ENCODE measurements around the gene SWSAP1.
"Not testable (repeated sequence)": the region's sequence is repeated elsewhere in the genome, so short reads cannot be mapped to it uniquely, and the experiment has no call there.

SWSAP1 gene

DNA sequence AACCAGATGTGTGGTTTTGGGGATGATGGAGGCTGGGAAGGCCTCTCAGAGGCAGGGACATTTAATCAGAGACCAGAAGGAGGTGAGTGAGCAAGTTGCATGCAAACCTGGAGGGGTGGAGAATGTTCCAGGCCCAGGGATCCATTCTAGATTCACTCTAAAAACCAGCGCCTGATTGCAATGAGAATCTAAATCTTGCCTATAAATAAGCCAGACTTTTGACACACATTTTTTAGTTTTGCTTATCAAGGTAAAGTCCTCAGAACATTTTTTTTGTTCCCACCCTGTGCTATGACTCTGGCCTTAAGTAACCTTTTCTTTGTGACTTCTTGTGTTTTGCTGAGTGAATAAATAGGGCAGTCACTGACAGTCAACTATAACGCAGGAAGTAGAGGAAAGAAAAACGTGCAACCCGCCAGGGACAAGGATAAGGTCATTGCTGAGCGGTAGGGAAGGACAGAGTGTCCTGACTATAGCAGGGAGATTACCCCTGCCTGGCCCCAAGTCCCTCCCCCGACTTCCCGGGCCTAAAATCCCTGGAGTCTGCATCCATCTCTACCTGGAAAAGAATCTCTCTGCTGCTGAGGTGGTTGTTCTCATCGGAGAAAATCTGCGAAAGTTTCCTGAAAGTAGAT, 30.2 kb downstream of the SWSAP1 start:
- Histone ChIP-seq H3K36me3 (ENCODE audit: insufficient read depth, low read depth, low read length) (peaks cover 17% of the 10 kb centered on the region; the same call in 1 of the 2 replicates), H3K9ac (ENCODE audit: low read depth, low read length) (no peak overlapping the region), H3K4me1 (ENCODE audit: insufficient read depth, low read length) (no peaks in the 10 kb centered on the region), H3K9me3 (ENCODE audit: insufficient read depth, low read depth, low read length) (no peaks in the 10 kb centered on the region), H3K27me3 (ENCODE audit: insufficient read depth, low read length) (0 out of 2 replicates have a peak, but pooled peaks cover 5% of the 10 kb centered on the region), H3K27ac (ENCODE audit: low read length) (no peak overlapping the region), H3K4me3 (ENCODE audit: low read length) (no peak overlapping the region)

DNA sequence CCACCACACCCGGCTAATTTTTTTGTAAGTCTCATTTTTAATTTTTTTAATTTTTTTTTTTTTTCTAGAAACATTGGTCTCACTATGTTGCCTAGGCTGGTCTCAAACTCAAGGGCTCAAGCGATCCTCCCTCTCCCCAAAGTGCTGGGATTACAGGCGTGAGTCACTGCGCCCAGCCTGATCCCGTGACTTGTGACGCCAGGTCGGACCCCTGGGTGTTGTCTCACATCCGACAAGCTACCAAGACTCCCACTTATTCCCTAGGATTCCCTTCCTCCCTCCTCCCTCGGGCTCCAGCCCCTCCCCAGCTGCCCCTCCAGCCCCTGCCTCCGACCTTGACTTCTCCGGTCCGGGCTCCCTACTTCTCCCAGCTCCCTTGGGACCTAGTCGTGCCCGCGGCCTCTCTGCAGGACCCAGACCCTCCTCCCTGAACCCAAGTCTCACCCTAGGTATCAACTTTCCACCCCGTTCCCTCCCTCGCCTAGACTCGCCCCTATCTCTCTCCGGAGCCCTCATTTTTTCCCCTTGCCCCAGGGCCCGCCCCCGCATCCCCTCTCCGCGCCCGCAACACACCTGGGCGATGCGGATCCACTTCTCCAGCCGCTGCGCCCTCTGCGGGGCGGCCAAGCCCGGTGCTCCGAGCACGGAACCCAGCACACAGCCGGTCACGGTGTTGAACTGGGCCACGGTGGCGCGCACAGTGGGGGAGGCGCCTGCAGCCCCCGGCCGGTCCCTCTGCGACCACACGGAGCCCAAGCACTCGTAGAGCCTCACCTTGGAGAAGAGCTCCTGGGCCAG, 31.6 kb downstream of the SWSAP1 start:
- Histone ChIP-seq H3K4me1 (ENCODE audit: insufficient read depth, low read length) (no peaks in the 10 kb centered on the region), H3K4me3 (ENCODE audit: low read length) (peak overlapping the region; percentile 56; the same call in 1 of the 2 replicates), H3K9me3 (ENCODE audit: insufficient read depth, low read depth, low read length) (no peaks in the 10 kb centered on the region), H3K9ac (ENCODE audit: low read depth, low read length) (peak overlapping the region; percentile 27; the same call in 1 of the 2 replicates), H3K27ac (ENCODE audit: low read length) (no peak overlapping the region), H3K27me3 (ENCODE audit: insufficient read depth, low read length) (0 out of 2 replicates have a peak, but pooled peaks cover 5% of the 10 kb centered on the region), H3K36me3 (ENCODE audit: insufficient read depth, low read depth, low read length) (peaks cover 17% of the 10 kb centered on the region; the same call in 1 of the 2 replicates)

DNA sequence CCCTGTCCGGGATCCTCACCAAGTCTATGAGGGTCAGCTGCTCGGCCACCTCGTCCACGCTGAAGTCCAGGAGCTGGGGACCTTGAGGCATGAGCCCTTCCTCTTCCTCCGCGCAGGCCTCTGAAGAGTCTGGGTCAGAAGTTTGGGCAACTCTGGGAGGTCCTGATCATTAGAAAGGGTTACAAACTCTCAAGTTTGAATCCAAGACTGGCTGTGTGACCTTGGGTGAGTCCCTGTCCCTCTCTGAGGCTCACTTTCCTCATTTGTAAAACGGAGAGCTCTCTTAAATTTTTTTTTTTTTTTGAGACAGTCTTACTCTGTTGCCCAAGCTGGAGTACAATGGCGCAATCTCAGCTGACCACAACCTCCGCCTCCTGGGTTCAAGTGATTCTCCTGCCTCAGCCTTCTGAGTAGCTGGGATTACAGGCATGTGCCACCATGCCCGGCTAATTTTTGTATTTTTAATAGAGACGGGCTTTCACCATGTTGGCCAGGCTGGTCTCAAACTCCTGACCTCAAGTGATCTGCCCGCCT, 32.3 kb downstream of the SWSAP1 start:
- Histone ChIP-seq H3K4me3 (ENCODE audit: low read length) (peak overlapping the region; percentile 56; the same call in 1 of the 2 replicates), H3K36me3 (ENCODE audit: insufficient read depth, low read depth, low read length) (peaks cover 21% of the 10 kb centered on the region; the same call in 1 of the 2 replicates)
- H3K9ac ChIP-seq (ENCODE audit: low read depth, low read length); H3K27ac ChIP-seq (ENCODE audit: low read length); H3K4me1 ChIP-seq (ENCODE audit: insufficient read depth, low read length); H3K27me3 ChIP-seq (ENCODE audit: insufficient read depth, low read length); H3K9me3 ChIP-seq (ENCODE audit: insufficient read depth, low read depth, low read length): not testable (repeated sequence)

DNA sequence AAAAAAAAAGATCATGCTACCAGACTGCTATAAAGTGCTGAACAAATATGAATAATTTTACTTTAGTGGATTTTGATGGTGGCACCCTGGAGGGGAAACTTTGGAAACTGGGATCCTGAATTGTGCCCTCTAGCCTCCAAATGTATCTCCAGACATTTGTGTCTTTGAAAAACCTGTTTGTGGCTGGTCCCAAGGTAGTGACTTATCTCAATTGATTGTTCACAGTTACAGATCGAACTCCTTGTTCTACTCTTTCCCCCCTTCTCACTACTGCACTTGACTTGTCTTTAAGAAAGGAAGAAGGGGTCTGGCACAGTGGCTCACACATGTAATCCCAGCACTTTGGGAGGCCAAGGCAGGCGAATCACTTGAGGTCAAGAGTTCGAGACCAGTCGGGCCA, 34.1 kb downstream of the SWSAP1 start:
- H3K36me3 ChIP-seq (ENCODE audit: insufficient read depth, low read depth, low read length), result peaks cover 15% of the 10 kb centered on the region; the same call in 1 of the 2 replicates
- 0 out of 2 replicates have a peak, but pooled peaks cover 5% of the 10 kb centered on the region for H3K27me3 ChIP-seq (ENCODE audit: insufficient read depth, low read length)
- no peaks in the 10 kb centered on the region for H3K4me1 ChIP-seq (ENCODE audit: insufficient read depth, low read length)

DNA sequence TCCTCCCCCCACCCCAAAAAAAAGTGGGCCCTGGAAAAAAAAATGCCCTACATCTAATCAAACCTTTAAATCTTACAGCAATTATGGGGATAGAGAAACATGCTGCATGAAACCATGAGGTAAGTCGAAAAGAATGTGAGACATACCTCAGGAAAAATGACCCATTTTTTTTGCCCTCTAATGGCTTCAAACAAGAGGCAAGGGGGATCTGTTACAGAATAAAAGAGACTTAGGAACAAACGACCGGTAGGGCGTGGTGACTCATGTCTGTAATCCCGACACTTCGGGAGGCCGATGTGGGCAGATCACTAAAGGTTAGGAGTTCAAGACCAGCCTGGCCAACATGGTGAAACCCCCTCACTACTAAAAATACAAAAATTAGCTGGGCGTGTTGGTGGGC, 36.2 kb downstream of the SWSAP1 start:
- Histone ChIP-seq H3K4me3 (ENCODE audit: low read length) (no peak overlapping the region), H3K36me3 (ENCODE audit: insufficient read depth, low read depth, low read length) (peaks cover 7% of the 10 kb centered on the region), H3K27ac (ENCODE audit: low read length) (no peak overlapping the region), H3K4me1 (ENCODE audit: insufficient read depth, low read length) (no peaks in the 10 kb centered on the region), H3K9me3 (ENCODE audit: insufficient read depth, low read depth, low read length) (no peaks in the 10 kb centered on the region), H3K27me3 (ENCODE audit: insufficient read depth, low read length) (0 out of 2 replicates have a peak, but pooled peaks cover 5% of the 10 kb centered on the region), H3K9ac (ENCODE audit: low read depth, low read length) (no peak overlapping the region)

More for the DNA sequence above, 34.1 kb downstream of the SWSAP1 start:
- H3K9ac ChIP-seq (ENCODE audit: low read depth, low read length), result no peak overlapping the region
- no peaks in the 10 kb centered on the region for H3K9me3 ChIP-seq (ENCODE audit: insufficient read depth, low read depth, low read length)
- H3K4me3 ChIP-seq (ENCODE audit: low read length), result no peak overlapping the region
- H3K27ac ChIP-seq (ENCODE audit: low read length), result no peak overlapping the region

DNA sequence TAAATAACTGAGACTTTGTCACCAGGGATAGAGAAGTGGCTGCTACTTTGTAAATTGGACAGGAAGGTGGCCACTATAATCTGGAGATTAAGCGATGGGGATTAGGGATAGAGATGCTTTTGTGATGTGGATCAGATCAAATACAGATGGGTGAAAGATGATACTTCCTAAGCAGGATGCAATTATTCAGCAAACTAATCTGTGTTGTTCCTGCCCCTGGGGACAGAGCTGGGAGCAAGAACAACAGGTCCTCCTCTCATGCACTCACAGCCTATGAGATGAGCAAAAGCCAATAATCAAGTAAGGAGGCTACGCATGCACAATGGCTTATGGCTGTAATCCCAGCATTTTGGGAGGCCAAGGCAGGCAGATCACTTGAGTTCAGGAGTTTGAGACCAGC, 40.1 kb downstream of the SWSAP1 start:
- Histone ChIP-seq H3K9ac (ENCODE audit: low read depth, low read length) (no peak overlapping the region), H3K4me1 (ENCODE audit: insufficient read depth, low read length) (no peaks in the 10 kb centered on the region), H3K9me3 (ENCODE audit: insufficient read depth, low read depth, low read length) (no peaks in the 10 kb centered on the region), H3K4me3 (ENCODE audit: low read length) (no peak overlapping the region), H3K27me3 (ENCODE audit: insufficient read depth, low read length) (peaks cover 18% of the 10 kb centered on the region), H3K27ac (ENCODE audit: low read length) (no peak overlapping the region), H3K36me3 (ENCODE audit: insufficient read depth, low read depth, low read length) (peaks cover 5% of the 10 kb centered on the region)

DNA sequence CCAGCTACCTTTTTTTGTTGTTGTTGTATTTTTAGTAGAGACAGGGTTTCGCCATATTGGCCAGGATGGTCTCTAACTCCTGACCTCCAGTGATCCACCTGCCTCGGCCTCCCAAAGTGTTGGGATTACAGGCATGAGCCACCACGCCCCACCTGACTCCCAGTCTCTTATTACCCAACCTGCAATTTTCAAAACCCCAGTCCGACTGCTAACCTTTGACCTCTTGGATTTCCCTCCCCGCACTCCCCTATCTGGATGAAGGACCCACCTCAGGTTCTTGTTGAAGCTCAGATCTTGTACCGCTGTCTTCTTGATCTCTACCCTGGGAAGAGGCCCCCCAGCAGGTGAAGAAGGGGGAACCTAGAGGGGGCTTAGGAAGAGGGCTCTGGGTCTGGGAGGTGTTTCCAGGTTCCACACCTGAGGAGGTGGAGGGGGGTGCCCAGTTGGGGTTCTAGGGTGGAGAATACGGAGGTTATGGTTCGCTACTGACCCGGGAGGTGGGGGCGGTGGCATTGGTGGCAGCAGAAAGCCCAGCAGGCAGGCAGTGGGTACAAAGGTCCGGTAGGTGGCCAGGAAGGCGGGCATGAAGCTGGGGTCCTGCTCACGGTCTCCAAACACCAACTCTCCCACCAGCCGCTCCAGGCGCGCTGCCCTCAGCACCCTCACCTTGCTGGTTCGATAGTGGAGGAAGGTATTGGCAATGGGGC, 42.0 kb downstream of the SWSAP1 start:
- Histone ChIP-seq H3K27me3 (ENCODE audit: insufficient read depth, low read length) (peaks cover 38% of the 10 kb centered on the region), H3K4me1 (ENCODE audit: insufficient read depth, low read length) (no peaks in the 10 kb centered on the region; the same call in 1 of the 2 replicates), H3K4me3 (ENCODE audit: low read length) (no peak overlapping the region), H3K9me3 (ENCODE audit: insufficient read depth, low read depth, low read length) (no peaks in the 10 kb centered on the region), H3K36me3 (ENCODE audit: insufficient read depth, low read depth, low read length) (peaks cover under 1% of the 10 kb centered on the region; the same call in 1 of the 2 replicates), H3K9ac (ENCODE audit: low read depth, low read length) (no peak overlapping the region), H3K27ac (ENCODE audit: low read length) (no peak overlapping the region)

DNA sequence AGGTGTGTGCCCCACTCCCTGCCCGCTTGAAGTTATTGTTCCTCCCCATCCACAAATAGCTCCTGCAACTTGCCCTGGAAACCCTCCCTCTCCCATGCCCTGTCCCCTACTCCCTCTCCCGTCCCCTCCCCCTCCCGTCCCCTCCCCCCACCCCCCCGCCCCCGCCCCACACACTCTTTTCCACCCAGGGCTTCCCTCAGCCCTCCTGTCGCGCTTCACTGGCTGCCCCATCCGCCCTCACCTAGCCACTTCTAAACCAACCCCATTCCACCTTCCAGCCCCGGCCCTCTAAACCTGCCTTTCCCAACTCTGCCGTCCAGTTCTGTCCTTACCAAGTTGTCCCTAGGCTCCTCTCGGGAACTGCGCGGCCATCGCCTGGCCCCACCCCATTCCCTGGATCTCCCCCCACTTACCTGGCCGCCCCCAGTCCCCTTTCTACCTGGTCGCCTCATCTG, 43.7 kb downstream of the SWSAP1 start:
- peak overlapping the region; percentile 91 for H3K4me3 ChIP-seq (ENCODE audit: low read length)
- H3K36me3 ChIP-seq (ENCODE audit: insufficient read depth, low read depth, low read length), result no peaks in the 10 kb centered on the region; the same call in 1 of the 2 replicates
- H3K4me1 ChIP-seq (ENCODE audit: insufficient read depth, low read length), result no peaks in the 10 kb centered on the region; the same call in 1 of the 2 replicates
- H3K9me3 ChIP-seq (ENCODE audit: insufficient read depth, low read depth, low read length), result no peaks in the 10 kb centered on the region
- peak overlapping the region; percentile 84; the same call in 1 of the 2 replicates for H3K9ac ChIP-seq (ENCODE audit: low read depth, low read length)
- H3K27ac ChIP-seq (ENCODE audit: low read length), result no peak overlapping the region
- H3K27me3 ChIP-seq (ENCODE audit: insufficient read depth, low read length), result peaks cover 54% of the 10 kb centered on the region

DNA sequence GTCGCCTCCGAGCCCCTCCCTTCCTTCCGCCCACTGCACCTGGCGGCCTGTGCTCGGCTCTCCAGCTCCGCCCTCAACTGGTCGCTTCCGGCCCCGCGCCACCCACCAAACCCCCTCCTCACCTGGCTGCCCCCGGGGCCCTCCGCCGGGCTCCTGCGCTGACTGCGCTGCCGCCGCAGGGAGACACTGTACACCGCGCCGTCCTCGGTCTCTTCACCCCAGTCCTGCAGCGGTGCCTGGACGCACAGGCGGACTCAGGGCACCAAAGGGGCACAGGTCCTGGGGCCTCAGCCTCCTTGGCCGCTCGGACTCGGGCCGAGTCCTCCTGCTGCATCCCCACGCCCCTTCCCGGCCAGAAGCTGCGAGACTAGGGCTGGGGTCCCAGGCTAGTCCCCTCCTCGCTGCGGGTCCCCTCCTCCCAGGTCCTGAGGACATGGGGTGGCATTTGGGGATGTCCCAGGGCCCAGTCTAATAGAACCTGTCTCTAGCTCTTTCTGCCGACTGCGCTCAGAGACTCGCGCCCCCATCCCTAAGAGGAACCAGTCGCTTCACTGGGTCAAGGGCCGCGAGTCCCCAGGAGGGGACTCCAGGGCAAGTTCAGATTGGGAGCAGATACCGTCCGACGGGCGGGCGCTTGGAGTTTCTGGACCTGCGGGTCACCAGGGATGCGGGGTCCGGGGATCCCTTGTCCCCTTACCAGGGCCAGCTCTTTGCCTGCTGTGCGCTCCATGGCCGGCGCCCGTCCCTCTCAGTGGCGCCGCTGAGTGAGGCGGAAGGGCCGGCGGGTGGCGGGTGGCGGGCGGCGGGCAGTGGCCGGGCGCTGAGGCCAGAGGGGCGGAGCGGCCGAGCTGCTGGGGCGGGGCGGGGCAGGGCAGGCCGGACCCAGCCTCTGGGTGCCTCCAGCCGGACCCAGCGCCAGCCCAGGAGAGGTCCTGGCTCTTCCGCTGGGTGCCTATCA, 44.4 kb downstream of the SWSAP1 start, which contains the start of gene RGL3:
TSS of gene RGL3 (minus strand) at position 766 of the 958 bp plus-strand sequence. CDS start at position 730, 36 bp downstream.
- Histone ChIP-seq H3K9me3 (ENCODE audit: insufficient read depth, low read depth, low read length) (no peaks in the 10 kb centered on the region), H3K9ac (ENCODE audit: low read depth, low read length) (peak within 1 kb of the TSS; percentile 84; the same call in 1 of the 2 replicates), H3K36me3 (ENCODE audit: insufficient read depth, low read depth, low read length) (no peaks in the 10 kb centered on the region; the same call in 1 of the 2 replicates), H3K4me1 (ENCODE audit: insufficient read depth, low read length) (no peaks in the 10 kb centered on the region; the same call in 1 of the 2 replicates), H3K27me3 (ENCODE audit: insufficient read depth, low read length) (peaks cover 61% of the 10 kb centered on the region), H3K4me3 (ENCODE audit: low read length) (peak within 1 kb of the TSS; percentile 91), H3K27ac (ENCODE audit: low read length) (no peak within 1 kb of the TSS)
